DMS53 treated with DMSO at 0.1 percent for 48 hours (cell line): ENCODE data around the gene PCDHB2.
"Not testable (repeated sequence)": the region's sequence is repeated elsewhere in the genome, so short reads cannot be mapped to it uniquely, and the experiment has no call there.

ENCODE experiments used
- DNase-seq: peaks from one replicate; lab custom pipeline; 2025; ENCODE audit not compliant: unreplicated experiment; lab: John Stamatoyannopoulos, UW

The PCDHB2 gene

GRCh38 chr5:141135718-141136266 is 41.4 kb downstream of the PCDHB2 start:
- no peak for DNase-seq

GRCh38 chr5:141137346-141137745 is 42.9 kb downstream of the PCDHB2 start:
- not testable (repeated sequence) for DNase-seq
